ENCODE measurements around the gene FBXW8. TPM values are rescaled to one million over a fixed set of nuclear protein-coding genes. Genes with fewer than 3 reads are reported as not detected.

FBXW8 gene
- total RNA-seq, 4 donors from 2014 or later: 4.2 to 5.6 (median 4.7) TPM

- no peak for TF ChIP-seq POLR2A (IDR thresholded peaks at IDR 0.05)
- no peak for TF ChIP-seq CTCF (IDR thresholded peaks at IDR 0.05 in 4 of 5, conservative IDR thresholded peaks at IDR 0.05 in 1 of 5)
- Histone ChIP-seq H3K36me3 (no peaks in the 10 kb centered on the region), H3K9me3 (no peaks in the 10 kb centered on the region), H3K4me1 (no peaks in the 10 kb centered on the region), H3K4me3 (no peak overlapping the region), H3K27me3 (no peaks in the 10 kb centered on the region), H3K27ac (peak overlapping the region in 2 of 4 donors; percentile 1 to 52)
- intact Hi-C loops (cut with DNase I; ENCODE audit: low total_unique reads) (no loop called here), in situ Hi-C loops (cut with MboI; ENCODE audit: low sequenced_read_pairs in 4 of 4) (no loop called here)
- DNase-seq (no peak), ATAC-seq (no peak)
Observed at GRCh38 chr12:117049295-117049694, 138.5 kb downstream of the FBXW8 start.

- no peak for ATAC-seq
Observed at GRCh38 chr12:117050060-117050459, 139.3 kb downstream of the FBXW8 start.

GRCh38 chr12:117051380-117051779, 140.6 kb downstream of the FBXW8 start:
- intact Hi-C loops (cut with DNase I; ENCODE audit: low total_unique reads) (no loop called here), in situ Hi-C loops (cut with MboI; ENCODE audit: low sequenced_read_pairs in 4 of 4) (no loop called here)
- DNase-seq (no peak), ATAC-seq (no peak)
- no peak overlapping the region for H3K4me3 ChIP-seq
- no peaks in the 10 kb centered on the region for H3K9me3 ChIP-seq
- H3K27ac ChIP-seq: no peak overlapping the region
- TF ChIP-seq POLR2A (IDR thresholded peaks at IDR 0.05) (no peak), CTCF (IDR thresholded peaks at IDR 0.05 in 4 of 5, conservative IDR thresholded peaks at IDR 0.05 in 1 of 5) (no peak)
- H3K36me3 ChIP-seq: no peaks in the 10 kb centered on the region
- no peaks in the 10 kb centered on the region for H3K4me1 ChIP-seq
- no peaks in the 10 kb centered on the region for H3K27me3 ChIP-seq

More at GRCh38 chr12:117050060-117050459, 139.3 kb downstream of the FBXW8 start:
- Histone ChIP-seq H3K27ac (no peak overlapping the region), H3K4me1 (no peaks in the 10 kb centered on the region), H3K9me3 (no peaks in the 10 kb centered on the region), H3K4me3 (no peak overlapping the region), H3K27me3 (no peaks in the 10 kb centered on the region), H3K36me3 (no peaks in the 10 kb centered on the region)
- intact Hi-C loops (cut with DNase I; ENCODE audit: low total_unique reads): no loop called here
- no peak for TF ChIP-seq POLR2A (IDR thresholded peaks at IDR 0.05)
- TF ChIP-seq CTCF (IDR thresholded peaks at IDR 0.05 in 4 of 5, conservative IDR thresholded peaks at IDR 0.05 in 1 of 5): no peak
- in situ Hi-C loops (cut with MboI; ENCODE audit: low sequenced_read_pairs in 4 of 4): no loop called here
- DNase-seq: no peak

DNA sequence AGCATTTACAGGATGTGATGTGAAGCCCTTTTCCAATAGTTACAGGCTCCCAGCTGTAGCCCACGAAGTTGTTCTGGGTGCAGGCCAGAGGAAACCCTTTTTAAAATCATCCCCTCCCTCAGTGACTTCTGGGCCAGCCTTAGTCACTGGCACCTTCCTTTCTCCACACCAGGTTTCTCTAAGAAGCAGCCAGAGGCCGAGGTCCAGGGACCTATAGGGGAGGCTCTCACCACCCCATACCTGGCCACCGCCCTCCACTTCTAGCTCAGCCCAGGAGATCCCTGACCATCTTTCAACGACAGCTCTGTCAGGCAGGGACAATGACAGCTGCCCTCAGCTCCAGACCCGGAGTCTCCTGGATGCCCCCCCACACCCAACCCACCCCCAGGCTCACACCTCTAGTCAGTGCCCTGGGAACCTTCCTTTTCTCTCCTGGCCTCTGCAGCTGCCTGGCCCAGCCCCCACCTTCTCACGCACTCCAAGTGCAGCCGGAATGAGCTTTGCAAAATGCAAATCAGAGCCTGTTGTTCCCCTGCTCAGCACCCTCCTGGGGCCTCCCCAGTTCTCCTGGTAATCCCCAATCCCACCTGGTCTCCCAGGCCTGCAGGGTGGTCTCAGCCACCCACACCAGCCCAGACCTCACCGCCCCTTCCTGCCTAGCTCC, 141.8 kb downstream of the FBXW8 start:
- intact Hi-C loops (cut with DNase I; ENCODE audit: low total_unique reads): no loop called here
- no peaks in the 10 kb centered on the region for H3K4me1 ChIP-seq
- no peaks in the 10 kb centered on the region for H3K36me3 ChIP-seq
- H3K27me3 ChIP-seq: no peaks in the 10 kb centered on the region
- DNase-seq (no peak), ATAC-seq (no peak)
- no peaks in the 10 kb centered on the region for H3K9me3 ChIP-seq
- no peak overlapping the region for H3K4me3 ChIP-seq
- no peak overlapping the region for H3K27ac ChIP-seq
- in situ Hi-C loops (cut with MboI; ENCODE audit: low sequenced_read_pairs in 4 of 4): no loop called here
- TF ChIP-seq POLR2A (IDR thresholded peaks at IDR 0.05) (no peak), CTCF (IDR thresholded peaks at IDR 0.05 in 4 of 5, conservative IDR thresholded peaks at IDR 0.05 in 1 of 5) (no peak)

GRCh38 chr12:117053050-117053400, 142.3 kb downstream of the FBXW8 start:
- H3K27me3 ChIP-seq: no peaks in the 10 kb centered on the region
- no peak overlapping the region for H3K27ac ChIP-seq
- intact Hi-C loops (cut with DNase I; ENCODE audit: low total_unique reads): no loop called here
- in situ Hi-C loops (cut with MboI; ENCODE audit: low sequenced_read_pairs in 4 of 4): no loop called here
- ATAC-seq (no peak), DNase-seq (no peak)
- no peaks in the 10 kb centered on the region for H3K9me3 ChIP-seq
- no peaks in the 10 kb centered on the region for H3K36me3 ChIP-seq
- no peak for TF ChIP-seq POLR2A (IDR thresholded peaks at IDR 0.05)
- no peak for TF ChIP-seq CTCF (IDR thresholded peaks at IDR 0.05 in 4 of 5, conservative IDR thresholded peaks at IDR 0.05 in 1 of 5)
- no peak overlapping the region for H3K4me3 ChIP-seq
- no peaks in the 10 kb centered on the region for H3K4me1 ChIP-seq
